ENCODE results near the gene SMAD6.
A peak's percentile ranks its signal among the peaks of the same experiment; 100 is the strongest.

The SMAD6 gene

GRCh38 chr15:66775127-66776105 is 73.4 kb downstream of the SMAD6 start:
- no peak for DNase-seq (ENCODE audit: low read depth)

GRCh38 chr15:66777054-66777453 is 75.0 kb downstream of the SMAD6 start:
- DNase-seq (ENCODE audit: low read depth): no peak

- no peak for DNase-seq (ENCODE audit: low read depth)
These were observed 75.7 kb downstream of the SMAD6 start for GRCh38 chr15:66777596-66778313.

GRCh38 chr15:66778314-66778665 is 76.3 kb downstream of the SMAD6 start:
- no peak for DNase-seq (ENCODE audit: low read depth)

- no peak for DNase-seq (ENCODE audit: low read depth)
These were observed 76.7 kb downstream of the SMAD6 start for GRCh38 chr15:66778716-66779115.

GRCh38 chr15:66779331-66780009 is 77.4 kb downstream of the SMAD6 start:
- no peak for DNase-seq (ENCODE audit: low read depth)

GRCh38 chr15:66780172-66780972 is 78.3 kb downstream of the SMAD6 start:
- DNase-seq (ENCODE audit: low read depth): peak; percentile 73

- no peak for DNase-seq (ENCODE audit: low read depth)
These were observed 79.1 kb downstream of the SMAD6 start for GRCh38 chr15:66780973-66781718.

- no peak for DNase-seq (ENCODE audit: low read depth)
These were observed 80.7 kb downstream of the SMAD6 start for GRCh38 chr15:66782785-66783184.

- no peak for DNase-seq (ENCODE audit: low read depth)
These were observed 81.3 kb downstream of the SMAD6 start for GRCh38 chr15:66783314-66783713.

- DNase-seq (ENCODE audit: low read depth): no peak
These were observed 81.7 kb downstream of the SMAD6 start for GRCh38 chr15:66783725-66784124.

GRCh38 chr15:66784174-66784573 is 82.1 kb downstream of the SMAD6 start:
- no peak for DNase-seq (ENCODE audit: low read depth)

GRCh38 chr15:66785637-66786036 is 83.6 kb downstream of the SMAD6 start:
- DNase-seq (ENCODE audit: low read depth): peak; percentile 43

GRCh38 chr15:66786222-66786621 is 84.2 kb downstream of the SMAD6 start:
- DNase-seq (ENCODE audit: low read depth): no peak

GRCh38 chr15:66786708-66787488 is 84.9 kb downstream of the SMAD6 start:
- no peak for DNase-seq (ENCODE audit: low read depth)

- DNase-seq (ENCODE audit: low read depth): no peak
These were observed 85.4 kb downstream of the SMAD6 start for GRCh38 chr15:66787489-66787871.

GRCh38 chr15:66788024-66788423 is 86.0 kb downstream of the SMAD6 start:
- DNase-seq (ENCODE audit: low read depth): no peak

GRCh38 chr15:66789029-66790025 is 87.3 kb downstream of the SMAD6 start:
- DNase-seq (ENCODE audit: low read depth): peak; percentile 35

- DNase-seq (ENCODE audit: low read depth): no peak
These were observed 93.8 kb downstream of the SMAD6 start for GRCh38 chr15:66795851-66796250.

All from non-pigmented ciliary epithelial cell (primary cell).